K562 (cell line): ENCODE data around the gene FPR1. TPM values are rescaled to one million over a fixed set of nuclear protein-coding genes. Genes with fewer than 3 reads are reported as not detected.

Experiments
- ATAC-seq: fragments of 200-7000 bp; cut with Tn5 transposase; 3 replicates; pipeline ENCODE4 v1.9.1; 2020; ENCODE audit warnings: moderate library complexity
- BruUV-seq: library from RNA; stranded (reverse); fragments of 400-500 nt; replicated peaks from 2 replicates; lab custom pipeline; 2021; lab: Mats Ljungman, UMichigan
- CTCF ChIA-PET: fragments of 300-600 bp; formaldehyde crosslinking; extraction: SDS; loops from one replicate; lab custom pipeline; 2021; ENCODE audit warnings: low intra/inter-chr PET ratio; lab: Yijun Ruan, JAX
- POLR2A ChIA-PET: fragments of 300-600, 350-650 bp; sonication (Branson Sonifier 250); formaldehyde crosslinking; extraction: SDS; loops from one replicate; lab custom pipeline; 2021; ENCODE audit warnings: antibody characterized with exemption, inconsistent platforms; lab: Yijun Ruan, JAX
- DNase-seq, 4 experiments: peaks; one replicate each; pipeline versions ENCODE4 v3.0.0 to v3.0.0-alpha.2; 2011 to 2018; ENCODE audit warnings: low spot score in 3 of 4, mixed read lengths in 3 of 4; ENCODE audit errors: extremely low read depth in 1 of 4
- FAIRE-seq: peaks from 2 replicates; lab custom pipeline; 2011; peaks lifted over from hg19 to GRCh38; lab: Jason Lieb, UNC
- H2AFZ ChIP-seq: 2 replicates; pipeline ENCODE4 v1.6.0; 2011; ENCODE audit warnings: low read depth, low read length, control low read depth, inconsistent platforms
- H3K27ac ChIP-seq: fragments of 200-600 bp; 3 replicates; pipeline ENCODE4 v1.8.0; 2011; ENCODE audit warnings: low read depth, mild to moderate bottlenecking, control low read depth, inconsistent platforms, low read length, moderate library complexity, mixed read lengths; ENCODE audit errors: extremely low read depth
- H3K27me3 ChIP-seq, 2 experiments: fragments of 300-600 bp in 1 of 2; 2 replicates in 1 of 2; 3 replicates in 1 of 2; pipeline versions ENCODE4 v1.6.0 to v1.8.0; 2011; ENCODE audit warnings: inconsistent platforms in 2 of 2, low read length in 2 of 2, mild to moderate bottlenecking in 1 of 2, mixed read lengths in 1 of 2, moderate library complexity in 1 of 2; ENCODE audit not compliant: control insufficient read depth in 2 of 2, insufficient read depth in 2 of 2
- H3K36me3 ChIP-seq: fragments of 300-600 bp; 3 replicates; pipeline ENCODE4 v1.8.0; 2011; ENCODE audit warnings: mild to moderate bottlenecking, low read length, inconsistent platforms; ENCODE audit not compliant: control insufficient read depth, insufficient read depth
- H3K4me1 ChIP-seq, 2 experiments: fragments of 200-600 bp in 1 of 2; replicated peaks in 1 of 2; 2 replicates in 1 of 2; 3 replicates in 1 of 2; pipeline versions ENCODE4 v1.5.1 to v1.8.0; 2011; ENCODE audit warnings: inconsistent platforms in 2 of 2, low read length in 2 of 2, mild to moderate bottlenecking in 1 of 2, mixed read lengths in 1 of 2, moderate library complexity in 1 of 2; ENCODE audit not compliant: control insufficient read depth in 2 of 2, insufficient read depth in 2 of 2
- H3K4me2 ChIP-seq: 2 replicates; pipeline ENCODE4 v1.6.1; 2011; ENCODE audit warnings: low read length, control low read depth, inconsistent platforms, mixed read lengths; ENCODE audit not compliant: insufficient read depth
- H3K4me3 ChIP-seq: fragments of 200-600 bp; sonication (generic), shearing (Covaris generic); 2 replicates; pipeline ENCODE4 v1.5.1; 2016; ENCODE audit warnings: control low read depth, inconsistent platforms
- H3K79me2 ChIP-seq: fragments of 200-600 bp; 3 replicates; pipeline ENCODE4 v1.8.0; 2011; ENCODE audit warnings: low read length, inconsistent platforms; ENCODE audit not compliant: control insufficient read depth, insufficient read depth
- H3K9ac ChIP-seq, 2 experiments: 2 replicates each; pipeline versions ENCODE4 v1.6.0 to v1.6.1; 2011; ENCODE audit warnings: low read depth in 2 of 2, low read length in 2 of 2, control low read depth in 1 of 2, inconsistent platforms in 1 of 2, mild to moderate bottlenecking in 1 of 2, mixed read lengths in 1 of 2; ENCODE audit not compliant: insufficient read depth in 1 of 2
- H3K9me1 ChIP-seq: one replicate; pipeline ENCODE4 v1.6.0; 2011; ENCODE audit warnings: inconsistent platforms, mild to moderate bottlenecking, low read length, moderate library complexity; ENCODE audit not compliant: control insufficient read depth, insufficient read depth
- H3K9me3 ChIP-seq: replicated peaks from 2 replicates; pipeline ENCODE4 v1.5.1; 2011; ENCODE audit warnings: low read depth, low read length, inconsistent platforms; ENCODE audit not compliant: control insufficient read depth, insufficient read depth
- H4K20me1 ChIP-seq: replicated peaks from 2 replicates; pipeline ENCODE4 v1.6.1; 2011; ENCODE audit warnings: low read length, inconsistent platforms, mixed read lengths; ENCODE audit not compliant: control insufficient read depth, insufficient read depth
- CBX5 ChIP-seq: IDR thresholded peaks from 2 replicates; pipeline ENCODE4 v1.6.1; 2014; ENCODE audit warnings: low read depth, borderline replicate concordance
- CREBBP ChIP-seq: IDR thresholded peaks from one replicate; pipeline ENCODE4 v1.6.1; 2012; ENCODE audit warnings: low read depth, mild to moderate bottlenecking, control low read depth, inconsistent platforms, low read length
- ELF1 ChIP-seq: fragments of 200-800 bp; sonication (Bioruptor generic); IDR thresholded peaks from 2 replicates; pipeline ENCODE4 v1.6.1; 2016; ENCODE audit warnings: missing genetic modification characterization, missing compliant biosample characterization
- ESRRB ChIP-seq: fragments of 250-450 bp; sonication (Bioruptor Pico); IDR thresholded peaks from 2 replicates; pipeline ENCODE4 v1.5.0; 2020; ENCODE audit warnings: mild to moderate bottlenecking, moderate library complexity, borderline replicate concordance
- HLTF ChIP-seq: fragments of 450-650 bp; IDR thresholded peaks from 2 replicates; pipeline ENCODE4 v1.6.1; 2016
- PHTF2 ChIP-seq: fragments of 250-450 bp; sonication (Bioruptor Pico); IDR thresholded peaks from 2 replicates; pipeline ENCODE4 v1.5.0; 2021; ENCODE audit warnings: mild to moderate bottlenecking
- ZFP30 ChIP-seq: fragments of 250-450 bp; sonication (Bioruptor Pico); IDR thresholded peaks from 2 replicates; pipeline ENCODE4 v1.8.0; 2022; ENCODE audit warnings: moderate library complexity, mild to moderate bottlenecking, inconsistent platforms, borderline replicate concordance
- ZNF134 ChIP-seq: fragments of 250-450 bp; sonication (Bioruptor Pico); conservative IDR thresholded peaks from 2 replicates; pipeline ENCODE4 v1.4.0; 2020
- ZZZ3 ChIP-seq: fragments of 450-650 bp; IDR thresholded peaks from 2 replicates; pipeline ENCODE4 v1.6.1; 2016; ENCODE audit warnings: antibody characterized with exemption, mild to moderate bottlenecking, moderate library complexity
- WGBS: fragments of 100-300 bp; shearing (Covaris generic); methylation state at CpG from one replicate; pipeline ENCODE4 v1.1.6; 2016; ENCODE audit warnings: low coverage, mixed read lengths; ENCODE audit not compliant: insufficient coverage; ENCODE audit errors: missing lambda C conversion rate; 5-methylcytosine and 5-hydroxymethylcytosine counted together
- in situ Hi-C: fragments of 300-500 bp; cut with MboI; formaldehyde crosslinking; loops from 4 replicates; pipeline ENCODE4 v1.15.0; 2018; ENCODE audit warnings: inconsistent platforms, mixed read lengths
- intact Hi-C: fragments of 100-400 bp; cut with micrococcal nuclease; formaldehyde crosslinking; loops from 2 replicates; pipeline ENCODE4 v1.14.2; 2022
- polyA plus RNA-seq, 8 experiments: library from polyadenylated mRNA; depleted of rRNA in 4 of 8; stranded (reverse) in 5 of 8; unstranded in 3 of 8; fragments of >200 nt; fragmentation: Nextera tagmentation in 2 of 8; fragmentation: Illumina TruSeq in 1 of 8; extraction: Ambion mirVana in 2 of 8; extraction: Trizol in 1 of 8; gene quantifications; 2 replicates each; pipeline versions ENCODE4 v1.2.1 to v1.2.3, GENCODE V29; 2011 to 2014; ENCODE audit warnings: inconsistent platforms in 1 of 8, missing spikeins in 1 of 8
- total RNA-seq, 7 experiments: library from RNA; depleted of rRNA in 6 of 7; stranded (reverse); fragments of >200 nt in 6 of 7; fragmentation: Illumina TruSeq in 2 of 7; extraction: Trizol in 2 of 7; gene quantifications; 2 replicates each; pipeline versions ENCODE4 v1.2.1 to v1.2.3, GENCODE V29; 2011 to 2021; ENCODE audit warnings: low replicate concordance in 1 of 7
- TF ChIP-seq, protein P1 (sequence below): sonication (generic); formaldehyde crosslinking; IDR thresholded peaks from 2 replicates; pipeline ENCODE4 v1.8.0; 2022; ENCODE audit warnings: mild to moderate bottlenecking, missing genetic modification reagents
- TF ChIP-seq, protein P2 (sequence below), 2 experiments: fragments of 450-650 bp; IDR thresholded peaks; 2 replicates each; pipeline ENCODE4 v1.6.1; 2016
- TF ChIP-seq, protein P3 (sequence below): fragments of 250-450 bp; sonication (Bioruptor Pico); IDR thresholded peaks from 2 replicates; pipeline ENCODE4 v1.8.0; 2021; ENCODE audit warnings: moderate library complexity, mild to moderate bottlenecking, inconsistent platforms
- TF ChIP-seq, protein P4 (sequence below): fragments of 200-800 bp; sonication (Bioruptor generic); IDR thresholded peaks from 2 replicates; pipeline ENCODE4 v1.6.1; 2017; ENCODE audit warnings: missing genetic modification characterization, missing compliant biosample characterization

The FPR1 gene
- total and polyA plus RNA-seq, 9 of the 15 experiments (the other 6 are each of a cell fraction or from before 2014, with no cell fraction given) = 0.06 to 0.25 (median 0.14) TPM; not detected in 4

DNA sequence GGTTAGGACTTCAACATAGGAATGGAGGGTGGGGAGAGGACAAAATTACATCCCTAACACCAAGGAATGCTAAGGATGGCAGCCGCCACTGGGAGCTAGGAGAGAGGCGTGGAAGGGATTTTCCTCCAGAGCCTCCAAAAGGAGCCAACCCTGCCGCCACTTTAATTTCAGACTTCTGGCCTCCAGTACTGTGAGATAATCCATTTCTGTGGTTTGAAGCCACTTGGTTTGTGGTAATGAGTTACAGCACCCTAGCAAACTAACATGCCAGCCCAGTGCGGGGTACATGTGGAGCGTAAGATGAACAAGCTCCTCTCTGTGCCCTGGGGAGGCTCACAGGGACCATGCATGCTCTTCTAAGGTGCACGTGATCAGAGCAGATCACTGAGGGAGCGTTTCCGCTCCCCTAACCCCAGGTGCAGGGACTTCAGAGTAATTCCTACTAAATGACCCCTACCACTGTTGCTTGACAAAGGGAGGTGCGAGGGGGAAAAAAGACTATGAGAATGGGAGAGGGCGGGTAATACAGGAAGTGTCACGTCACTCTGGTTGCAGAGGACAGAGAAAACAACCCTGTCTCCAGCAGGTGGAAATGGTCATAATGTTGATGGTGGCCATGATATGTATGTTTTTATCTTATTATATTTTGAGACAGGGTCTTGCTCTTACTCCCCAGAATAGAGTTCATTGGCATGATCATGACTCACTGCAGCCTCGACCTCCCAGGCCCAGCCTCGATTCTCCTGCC is 12.0 kb downstream of the FPR1 start:
- H3K36me3 ChIP-seq = no peaks in the 10 kb centered on the region
- POLR2A ChIA-PET = interaction anchor here (0.9 kb wide), 2 partner anchors 32 to 627 kb away, joined by 3 to 4 read pairs; no protein-coding TSS in a partner anchor
- CTCF ChIA-PET = no interaction called here
- H2AFZ ChIP-seq = no peak overlapping the region
- WGBS = 27% methylated on average over 13 of the region's 13 CpGs
- no peak overlapping the region for H3K4me2 ChIP-seq
- no peaks in the 10 kb centered on the region; the same call in 1 of the 2 replicates for H4K20me1 ChIP-seq
- no peak overlapping the region for H3K9ac ChIP-seq
- ATAC-seq = no peak
- BruUV-seq = no TSS peak
- no peaks in the 10 kb centered on the region for H3K79me2 ChIP-seq
- no peak for FAIRE-seq
- in situ Hi-C loops = no loop called here
- no peak overlapping the region for H3K4me3 ChIP-seq
- H3K4me1 ChIP-seq = peaks cover 7 to 12% of the 10 kb centered on the region in 2 experiments; a peak in 4 of 5 replicates
- peaks cover 0 to 28% of the 10 kb centered on the region in 2 experiments; a peak in 3 of 5 replicates for H3K27me3 ChIP-seq
- DNase-seq = no peak
- no peaks in the 10 kb centered on the region for H3K9me1 ChIP-seq
- no peaks in the 10 kb centered on the region for H3K9me3 ChIP-seq
- H3K27ac ChIP-seq = no peak overlapping the region
- intact Hi-C loops = no loop called here
- TF ChIP-seq, protein P1, sequence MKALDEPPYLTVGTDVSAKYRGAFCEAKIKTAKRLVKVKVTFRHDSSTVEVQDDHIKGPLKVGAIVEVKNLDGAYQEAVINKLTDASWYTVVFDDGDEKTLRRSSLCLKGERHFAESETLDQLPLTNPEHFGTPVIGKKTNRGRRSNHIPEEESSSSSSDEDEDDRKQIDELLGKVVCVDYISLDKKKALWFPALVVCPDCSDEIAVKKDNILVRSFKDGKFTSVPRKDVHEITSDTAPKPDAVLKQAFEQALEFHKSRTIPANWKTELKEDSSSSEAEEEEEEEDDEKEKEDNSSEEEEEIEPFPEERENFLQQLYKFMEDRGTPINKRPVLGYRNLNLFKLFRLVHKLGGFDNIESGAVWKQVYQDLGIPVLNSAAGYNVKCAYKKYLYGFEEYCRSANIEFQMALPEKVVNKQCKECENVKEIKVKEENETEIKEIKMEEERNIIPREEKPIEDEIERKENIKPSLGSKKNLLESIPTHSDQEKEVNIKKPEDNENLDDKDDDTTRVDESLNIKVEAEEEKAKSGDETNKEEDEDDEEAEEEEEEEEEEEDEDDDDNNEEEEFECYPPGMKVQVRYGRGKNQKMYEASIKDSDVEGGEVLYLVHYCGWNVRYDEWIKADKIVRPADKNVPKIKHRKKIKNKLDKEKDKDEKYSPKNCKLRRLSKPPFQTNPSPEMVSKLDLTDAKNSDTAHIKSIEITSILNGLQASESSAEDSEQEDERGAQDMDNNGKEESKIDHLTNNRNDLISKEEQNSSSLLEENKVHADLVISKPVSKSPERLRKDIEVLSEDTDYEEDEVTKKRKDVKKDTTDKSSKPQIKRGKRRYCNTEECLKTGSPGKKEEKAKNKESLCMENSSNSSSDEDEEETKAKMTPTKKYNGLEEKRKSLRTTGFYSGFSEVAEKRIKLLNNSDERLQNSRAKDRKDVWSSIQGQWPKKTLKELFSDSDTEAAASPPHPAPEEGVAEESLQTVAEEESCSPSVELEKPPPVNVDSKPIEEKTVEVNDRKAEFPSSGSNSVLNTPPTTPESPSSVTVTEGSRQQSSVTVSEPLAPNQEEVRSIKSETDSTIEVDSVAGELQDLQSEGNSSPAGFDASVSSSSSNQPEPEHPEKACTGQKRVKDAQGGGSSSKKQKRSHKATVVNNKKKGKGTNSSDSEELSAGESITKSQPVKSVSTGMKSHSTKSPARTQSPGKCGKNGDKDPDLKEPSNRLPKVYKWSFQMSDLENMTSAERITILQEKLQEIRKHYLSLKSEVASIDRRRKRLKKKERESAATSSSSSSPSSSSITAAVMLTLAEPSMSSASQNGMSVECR (CRISPR knock-in tag) = no peak
- TF ChIP-seq ZFP30 (CRISPR knock-in tag) (no peak), CREBBP (no peak), ESRRB (CRISPR knock-in tag) (no peak), HLTF (no peak), PHTF2 (CRISPR knock-in tag) (no peak), CBX5 (no peak), ZZZ3 (no peak), ZNF134 (CRISPR knock-in tag) (no peak), ELF1 (tag) (no peak)
- TF ChIP-seq, protein P2, sequence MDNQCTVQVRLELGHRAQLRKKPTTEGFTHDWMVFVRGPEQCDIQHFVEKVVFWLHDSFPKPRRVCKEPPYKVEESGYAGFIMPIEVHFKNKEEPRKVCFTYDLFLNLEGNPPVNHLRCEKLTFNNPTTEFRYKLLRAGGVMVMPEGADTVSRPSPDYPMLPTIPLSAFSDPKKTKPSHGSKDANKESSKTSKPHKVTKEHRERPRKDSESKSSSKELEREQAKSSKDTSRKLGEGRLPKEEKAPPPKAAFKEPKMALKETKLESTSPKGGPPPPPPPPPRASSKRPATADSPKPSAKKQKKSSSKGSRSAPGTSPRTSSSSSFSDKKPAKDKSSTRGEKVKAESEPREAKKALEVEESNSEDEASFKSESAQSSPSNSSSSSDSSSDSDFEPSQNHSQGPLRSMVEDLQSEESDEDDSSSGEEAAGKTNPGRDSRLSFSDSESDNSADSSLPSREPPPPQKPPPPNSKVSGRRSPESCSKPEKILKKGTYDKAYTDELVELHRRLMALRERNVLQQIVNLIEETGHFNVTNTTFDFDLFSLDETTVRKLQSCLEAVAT (IDR thresholded peaks at IDR 0.05) = no peak
- TF ChIP-seq, protein P3, sequence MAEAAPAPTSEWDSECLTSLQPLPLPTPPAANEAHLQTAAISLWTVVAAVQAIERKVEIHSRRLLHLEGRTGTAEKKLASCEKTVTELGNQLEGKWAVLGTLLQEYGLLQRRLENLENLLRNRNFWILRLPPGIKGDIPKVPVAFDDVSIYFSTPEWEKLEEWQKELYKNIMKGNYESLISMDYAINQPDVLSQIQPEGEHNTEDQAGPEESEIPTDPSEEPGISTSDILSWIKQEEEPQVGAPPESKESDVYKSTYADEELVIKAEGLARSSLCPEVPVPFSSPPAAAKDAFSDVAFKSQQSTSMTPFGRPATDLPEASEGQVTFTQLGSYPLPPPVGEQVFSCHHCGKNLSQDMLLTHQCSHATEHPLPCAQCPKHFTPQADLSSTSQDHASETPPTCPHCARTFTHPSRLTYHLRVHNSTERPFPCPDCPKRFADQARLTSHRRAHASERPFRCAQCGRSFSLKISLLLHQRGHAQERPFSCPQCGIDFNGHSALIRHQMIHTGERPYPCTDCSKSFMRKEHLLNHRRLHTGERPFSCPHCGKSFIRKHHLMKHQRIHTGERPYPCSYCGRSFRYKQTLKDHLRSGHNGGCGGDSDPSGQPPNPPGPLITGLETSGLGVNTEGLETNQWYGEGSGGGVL (CRISPR knock-in tag) = no peak
- TF ChIP-seq, protein P4, sequence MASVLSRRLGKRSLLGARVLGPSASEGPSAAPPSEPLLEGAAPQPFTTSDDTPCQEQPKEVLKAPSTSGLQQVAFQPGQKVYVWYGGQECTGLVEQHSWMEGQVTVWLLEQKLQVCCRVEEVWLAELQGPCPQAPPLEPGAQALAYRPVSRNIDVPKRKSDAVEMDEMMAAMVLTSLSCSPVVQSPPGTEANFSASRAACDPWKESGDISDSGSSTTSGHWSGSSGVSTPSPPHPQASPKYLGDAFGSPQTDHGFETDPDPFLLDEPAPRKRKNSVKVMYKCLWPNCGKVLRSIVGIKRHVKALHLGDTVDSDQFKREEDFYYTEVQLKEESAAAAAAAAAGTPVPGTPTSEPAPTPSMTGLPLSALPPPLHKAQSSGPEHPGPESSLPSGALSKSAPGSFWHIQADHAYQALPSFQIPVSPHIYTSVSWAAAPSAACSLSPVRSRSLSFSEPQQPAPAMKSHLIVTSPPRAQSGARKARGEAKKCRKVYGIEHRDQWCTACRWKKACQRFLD = no peak
